HCT116 (cell line): ENCODE measurements around the gene BTC. TPM values are rescaled to one million over a fixed set of nuclear protein-coding genes. Genes with fewer than 3 reads are reported as not detected.

Source experiments
- ATAC-seq: fragments of 200-7000 bp; cut with Tn5 transposase; 2 replicates; pipeline ENCODE4 v1.9.1; 2020; ENCODE audit warnings: mild to moderate bottlenecking, moderate library complexity
- BruUV-seq: library from RNA; stranded (reverse); fragments of 400-500 nt; replicated peaks from 2 replicates; lab custom pipeline; 2021; lab: Mats Ljungman, UMichigan
- CTCF ChIA-PET: fragments of 300-600 bp; sonication (Branson Sonifier 250); formaldehyde crosslinking; loops from one replicate; lab custom pipeline; 2021; ENCODE audit warnings: antibody characterized with exemption; lab: Charles Lee
- POLR2A ChIA-PET: fragments of 300-600, 350-600 bp; sonication (Branson Sonifier 250); formaldehyde crosslinking; loops from one replicate; lab custom pipeline; 2021; ENCODE audit warnings: antibody characterized with exemption; lab: Charles Lee
- RAD21 ChIA-PET, 2 experiments: fragments of 300-600 bp; sonication (Branson Sonifier 250); formaldehyde crosslinking; loops; one replicate each; lab custom pipeline; 2023; ENCODE audit warnings: low total read pairs in 2 of 2; ENCODE audit not compliant: uncharacterized antibody in 2 of 2, unreplicated experiment in 2 of 2, low non-redundant PET in 1 of 2; lab: Charles Lee
- DNase-seq: peaks from one replicate; pipeline ENCODE4 v3.0.0-alpha.2; 2010; ENCODE audit warnings: low read depth, low spot score
- H2AFZ ChIP-seq: fragments of 200-600 bp; shearing (Covaris generic), sonication (generic); 2 replicates; pipeline ENCODE4 v1.6.1; 2017; ENCODE audit warnings: low read depth, mixed run types, mixed read lengths, antibody characterized with exemption, low read length; ENCODE audit not compliant: poor library complexity, severe bottlenecking
- H3K27ac ChIP-seq: 2 replicates; pipeline ENCODE4 v1.5.1; 2012; ENCODE audit warnings: low read depth, low read length
- H3K27me3 ChIP-seq: fragments of 200-600 bp; sonication (generic); 2 replicates; pipeline ENCODE4 v1.6.1; 2016; ENCODE audit warnings: mixed run types, low read length, mixed read lengths; ENCODE audit not compliant: insufficient read depth
- H3K36me3 ChIP-seq, 2 experiments: fragments of 200-500 bp in 1 of 2; fragments of 200-600 bp in 1 of 2; sonication (Bioruptor generic) in 1 of 2; sonication (generic) in 1 of 2; 2 replicates each; pipeline versions ENCODE4 v1.5.1 to v1.6.1; 2014 to 2016; ENCODE audit warnings: low read length in 2 of 2, inconsistent platforms in 1 of 2, mixed read lengths in 1 of 2, mixed run types in 1 of 2; ENCODE audit not compliant: insufficient read depth in 2 of 2, control insufficient read depth in 1 of 2
- H3K4me1 ChIP-seq, 2 experiments: fragments of 200-600 bp in 1 of 2; sonication (generic) in 1 of 2; 2 replicates each; pipeline versions ENCODE4 v1.5.1 to v1.6.1; 2012 to 2017; ENCODE audit warnings: low read length in 2 of 2, inconsistent platforms in 1 of 2, mild to moderate bottlenecking in 1 of 2, mixed read lengths in 1 of 2, mixed run types in 1 of 2, moderate library complexity in 1 of 2; ENCODE audit not compliant: insufficient read depth in 2 of 2, control insufficient read depth in 1 of 2
- H3K4me2 ChIP-seq: fragments of 200-600 bp; sonication (generic); 2 replicates; pipeline ENCODE4 v1.6.1; 2017; ENCODE audit warnings: mixed run types, low read length, mixed read lengths
- H3K4me3 ChIP-seq, 2 experiments: fragments of 200-600 bp in 1 of 2; sonication (generic) in 1 of 2; replicated peaks in 1 of 2; 2 replicates each; pipeline ENCODE4 v1.5.1; 2011 to 2016; ENCODE audit warnings: low read length in 2 of 2, control low read depth in 1 of 2, low read depth in 1 of 2, mild to moderate bottlenecking in 1 of 2, mixed read lengths in 1 of 2, mixed run types in 1 of 2
- H3K79me2 ChIP-seq: fragments of 200-600 bp; sonication (generic); 2 replicates; pipeline ENCODE4 v1.6.1; 2017; ENCODE audit warnings: mild to moderate bottlenecking, mixed run types, low read length, moderate library complexity, mixed read lengths; ENCODE audit not compliant: insufficient read depth
- H3K9ac ChIP-seq: fragments of 200-600 bp; sonication (generic); 2 replicates; pipeline ENCODE4 v1.6.1; 2016; ENCODE audit warnings: low read length, mixed read lengths
- H3K9me2 ChIP-seq: fragments of 200-600 bp; sonication (generic), shearing (Covaris generic); 2 replicates; pipeline ENCODE4 v1.6.1; 2017; ENCODE audit warnings: mixed run types, mild to moderate bottlenecking, moderate library complexity; ENCODE audit not compliant: insufficient read depth
- H3K9me3 ChIP-seq, 2 experiments: fragments of 200-500 bp in 1 of 2; fragments of 200-600 bp in 1 of 2; sonication (Bioruptor generic) in 1 of 2; sonication (generic) in 1 of 2; 2 replicates each; pipeline ENCODE4 v1.6.1; 2014 to 2017; ENCODE audit warnings: low read length in 2 of 2, mixed read lengths in 2 of 2, inconsistent platforms in 1 of 2, low read depth in 1 of 2, mild to moderate bottlenecking in 1 of 2, mixed run types in 1 of 2, moderate library complexity in 1 of 2; ENCODE audit not compliant: control insufficient read depth in 1 of 2, insufficient read depth in 1 of 2
- H4K20me1 ChIP-seq: fragments of 200-600 bp; sonication (generic), shearing (Covaris generic); 2 replicates; pipeline ENCODE4 v1.6.1; 2017; ENCODE audit warnings: mixed run types, mild to moderate bottlenecking, moderate library complexity; ENCODE audit not compliant: insufficient read depth
- CBX3 ChIP-seq: IDR thresholded peaks from 2 replicates; pipeline ENCODE4 v1.6.1; 2012; ENCODE audit warnings: low read depth
- CEBPB ChIP-seq: IDR thresholded peaks from 2 replicates; pipeline ENCODE4 v1.6.1; 2012; ENCODE audit warnings: low read depth
- EGR1 ChIP-seq: IDR thresholded peaks from 2 replicates; pipeline ENCODE4 v1.6.1; 2012; ENCODE audit warnings: low read depth
- EZH2 ChIP-seq: fragments of 200-600 bp; sonication (generic); IDR thresholded peaks from 2 replicates; pipeline ENCODE4 v1.6.1; 2017; ENCODE audit warnings: antibody characterized with exemption, mixed run types
- EZH2phosphoT487 ChIP-seq: fragments of 200-600 bp; IDR thresholded peaks from 2 replicates; pipeline ENCODE4 v1.6.1; 2018; ENCODE audit warnings: antibody characterized with exemption, borderline replicate concordance
- JUND ChIP-seq: IDR thresholded peaks from 2 replicates; pipeline ENCODE4 v1.6.1; 2012
- POLR2A ChIP-seq: IDR thresholded peaks from 2 replicates; pipeline ENCODE4 v1.7.0; 2011; ENCODE audit warnings: borderline replicate concordance; ENCODE audit not compliant: insufficient read depth, insufficient read length; ENCODE audit errors: extremely low read depth
- POLR2AphosphoS5 ChIP-seq: IDR thresholded peaks from 2 replicates; pipeline ENCODE4 v1.6.1; 2011; ENCODE audit warnings: mild to moderate bottlenecking, low read depth, low read length, moderate library complexity
- RAD21 ChIP-seq: IDR thresholded peaks from 2 replicates; pipeline ENCODE4 v1.6.1; 2012; ENCODE audit warnings: low read depth, mild to moderate bottlenecking
- SIN3A ChIP-seq: IDR thresholded peaks from 2 replicates; pipeline ENCODE4 v1.6.1; 2012; ENCODE audit warnings: low read depth
- SP1 ChIP-seq: IDR thresholded peaks from 2 replicates; pipeline ENCODE4 v1.6.1; 2012; ENCODE audit warnings: low read depth
- SRF ChIP-seq: IDR thresholded peaks from 2 replicates; pipeline ENCODE4 v1.6.1; 2012; ENCODE audit warnings: low read depth
- TCF7L2 ChIP-seq: IDR thresholded peaks from 2 replicates; pipeline ENCODE4 v1.7.0; 2011; ENCODE audit warnings: borderline replicate concordance, inconsistent platforms; ENCODE audit not compliant: insufficient read depth, insufficient read length; ENCODE audit errors: extremely low read depth
- YY1 ChIP-seq: IDR thresholded peaks from 2 replicates; pipeline ENCODE4 v1.6.1; 2011; ENCODE audit warnings: low read length, low read depth, moderate library complexity, mild to moderate bottlenecking; ENCODE audit not compliant: insufficient replicate concordance; ENCODE audit errors: extremely low read depth
- ZFX ChIP-seq: fragments of 450-650 bp; IDR thresholded peaks from 2 replicates; pipeline ENCODE4 v1.6.1; 2017
- ZNF274 ChIP-seq: fragments of 200-500 bp; sonication (Bioruptor generic); IDR thresholded peaks from 2 replicates; pipeline ENCODE4 v1.6.1; 2014; ENCODE audit warnings: mild to moderate bottlenecking, low read depth, low read length, inconsistent platforms
- intact Hi-C: fragments of 100-400 bp; cut with micrococcal nuclease; formaldehyde crosslinking; loops from 2 replicates; pipeline ENCODE4 v1.10.0; 2022
- total RNA-seq: library from RNA; stranded (reverse); gene quantifications from one replicate; pipeline ENCODE4 v1.2.1, GENCODE V29; 2021; ENCODE audit not compliant: unreplicated experiment
- TF ChIP-seq, protein P1 (sequence below): IDR thresholded peaks from 2 replicates; pipeline ENCODE4 v1.6.1; 2011; ENCODE audit warnings: mild to moderate bottlenecking, low read length, moderate library complexity; ENCODE audit not compliant: insufficient replicate concordance; ENCODE audit errors: extremely low read depth
- TF ChIP-seq, protein P2 (sequence below): IDR thresholded peaks from 2 replicates; pipeline ENCODE4 v1.6.1; 2012
- TF ChIP-seq, protein P3 (sequence below): IDR thresholded peaks from 2 replicates; pipeline ENCODE4 v1.6.1; 2012

The BTC gene
- total RNA-seq, 1 experiment from 2014 or later = 4.5 TPM

DNA sequence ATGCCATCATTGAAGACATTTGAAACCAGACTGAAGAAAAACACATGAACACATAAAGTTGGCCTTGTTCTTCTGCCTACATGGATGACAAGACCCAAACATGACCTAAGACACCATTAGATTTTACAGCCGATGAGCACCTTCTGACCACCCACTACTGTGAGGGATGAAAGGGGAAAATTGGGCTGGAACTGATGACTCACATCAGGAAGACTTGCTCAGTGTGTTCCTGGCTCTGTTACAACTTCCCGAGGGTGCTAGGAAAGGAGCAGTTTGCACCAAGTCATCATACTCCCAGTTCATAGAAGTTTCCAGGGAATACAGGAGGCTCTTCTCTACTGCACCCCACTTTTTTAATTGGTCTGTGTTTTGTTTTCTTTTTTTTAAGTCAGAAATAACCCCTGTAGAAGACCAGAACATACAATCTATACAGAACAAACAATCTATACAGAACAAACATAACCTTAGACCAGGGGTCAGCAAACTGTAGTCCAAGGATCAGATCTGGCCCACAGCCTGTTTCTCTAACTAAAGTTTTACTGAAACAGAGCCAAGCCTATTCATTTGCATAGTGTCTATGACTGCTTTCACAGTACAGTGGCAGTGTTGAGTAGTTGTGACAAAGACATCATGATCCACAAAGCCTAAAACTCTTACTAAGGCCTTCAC lies 25.3 kb downstream of the BTC start (continued):
- peak; percentile 64 for TF ChIP-seq CEBPB
- TF ChIP-seq POLR2AphosphoS5 = peak; percentile 75
- TF ChIP-seq CBX3 = peak; percentile 98
- peak; percentile 97 for TF ChIP-seq JUND

DNA sequence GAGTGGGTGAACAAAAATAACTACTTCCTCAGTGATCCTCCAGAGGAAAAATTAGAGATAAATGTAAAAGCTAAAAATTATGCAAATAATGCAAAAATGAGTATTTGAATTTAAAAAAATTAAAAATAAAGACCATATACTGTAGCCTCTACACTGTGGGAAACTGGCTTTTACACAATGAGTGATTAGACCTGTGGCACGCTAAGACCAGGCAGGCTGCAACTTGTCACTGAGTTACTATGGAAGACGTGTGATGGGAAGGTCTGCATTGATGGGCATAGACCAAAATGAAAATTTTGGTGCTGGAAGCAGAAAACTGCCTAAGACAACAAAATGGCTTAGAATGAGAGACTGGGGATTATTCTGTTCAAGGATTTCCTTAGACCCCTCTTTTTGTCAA lies 30.2 kb downstream of the BTC start:
- no peak overlapping the region for H3K27ac ChIP-seq
- ATAC-seq = no peak

More for the DNA sequence above, 30.2 kb downstream of the BTC start:
- Histone ChIP-seq H3K4me1 (peaks cover 9 to 18% of the 10 kb centered on the region in 2 experiments), H3K4me2 (no peak overlapping the region), H3K9me2 (no peaks in the 10 kb centered on the region), H3K9me3 (no peaks in the 10 kb centered on the region), H3K27me3 (no peaks in the 10 kb centered on the region), H3K79me2 (no peaks in the 10 kb centered on the region), H3K36me3 (no peaks in the 10 kb centered on the region), H2AFZ (no peak overlapping the region), H3K9ac (no peak overlapping the region), H3K4me3 (no peak overlapping the region), H4K20me1 (no peaks in the 10 kb centered on the region)
- no TSS peak for BruUV-seq
- TF ChIP-seq RAD21 (no peak), SP1 (no peak), ZNF274 (no peak), TCF7L2 (no peak), POLR2AphosphoS5 (no peak), YY1 (no peak), POLR2A (no peak), CEBPB (no peak), EGR1 (no peak), EZH2 (no peak), CBX3 (no peak), SIN3A (no peak), ZFX (no peak), SRF (no peak), EZH2phosphoT487 (no peak)
- TF ChIP-seq, protein P1, sequence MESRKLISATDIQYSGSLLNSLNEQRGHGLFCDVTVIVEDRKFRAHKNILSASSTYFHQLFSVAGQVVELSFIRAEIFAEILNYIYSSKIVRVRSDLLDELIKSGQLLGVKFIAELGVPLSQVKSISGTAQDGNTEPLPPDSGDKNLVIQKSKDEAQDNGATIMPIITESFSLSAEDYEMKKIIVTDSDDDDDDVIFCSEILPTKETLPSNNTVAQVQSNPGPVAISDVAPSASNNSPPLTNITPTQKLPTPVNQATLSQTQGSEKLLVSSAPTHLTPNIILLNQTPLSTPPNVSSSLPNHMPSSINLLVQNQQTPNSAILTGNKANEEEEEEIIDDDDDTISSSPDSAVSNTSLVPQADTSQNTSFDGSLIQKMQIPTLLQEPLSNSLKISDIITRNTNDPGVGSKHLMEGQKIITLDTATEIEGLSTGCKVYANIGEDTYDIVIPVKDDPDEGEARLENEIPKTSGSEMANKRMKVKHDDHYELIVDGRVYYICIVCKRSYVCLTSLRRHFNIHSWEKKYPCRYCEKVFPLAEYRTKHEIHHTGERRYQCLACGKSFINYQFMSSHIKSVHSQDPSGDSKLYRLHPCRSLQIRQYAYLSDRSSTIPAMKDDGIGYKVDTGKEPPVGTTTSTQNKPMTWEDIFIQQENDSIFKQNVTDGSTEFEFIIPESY = no peak
- TF ChIP-seq, protein P2, sequence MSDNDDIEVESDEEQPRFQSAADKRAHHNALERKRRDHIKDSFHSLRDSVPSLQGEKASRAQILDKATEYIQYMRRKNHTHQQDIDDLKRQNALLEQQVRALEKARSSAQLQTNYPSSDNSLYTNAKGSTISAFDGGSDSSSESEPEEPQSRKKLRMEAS = no peak
- TF ChIP-seq, protein P3, sequence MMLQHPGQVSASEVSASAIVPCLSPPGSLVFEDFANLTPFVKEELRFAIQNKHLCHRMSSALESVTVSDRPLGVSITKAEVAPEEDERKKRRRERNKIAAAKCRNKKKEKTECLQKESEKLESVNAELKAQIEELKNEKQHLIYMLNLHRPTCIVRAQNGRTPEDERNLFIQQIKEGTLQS = no peak
- DNase-seq = no peak
- CTCF ChIA-PET = no interaction called here
- intact Hi-C loops = no loop called here
- POLR2A ChIA-PET = no interaction called here
- RAD21 ChIA-PET = no interaction called here
